ENCODE results near the gene MED12.
A peak's percentile ranks its signal among the peaks of the same experiment; 100 is the strongest.

The MED12 gene

GRCh38 chrX:71107245-71107644 is 11.2 kb upstream of the MED12 start:
- no peak for FAIRE-seq

GRCh38 chrX:71107762-71108360 is 10.5 kb upstream of the MED12 start:
- FAIRE-seq = no peak
- no peak for DNase-seq (ENCODE audit: low spot score)

More at GRCh38 chrX:71107245-71107644, 11.2 kb upstream of the MED12 start:
- DNase-seq (ENCODE audit: low spot score) = no peak

GRCh38 chrX:71109051-71109450 is 9.3 kb upstream of the MED12 start:
- DNase-seq (ENCODE audit: low spot score) (no peak), FAIRE-seq (no peak)

GRCh38 chrX:71111141-71111843 is 7.1 kb upstream of the MED12 start, which contains the start of gene IL2RG:
TSS of gene IL2RG (minus strand) at chrX:71111577. CDS start at chrX:71111539, 38 bp downstream.
- no peak for DNase-seq (ENCODE audit: low spot score)
- FAIRE-seq = no peak

- no peak for DNase-seq (ENCODE audit: low spot score)
- no peak for FAIRE-seq
These were observed 6.4 kb upstream of the MED12 start for GRCh38 chrX:71111921-71112431.

GRCh38 chrX:71117358-71117757 is 1.0 kb upstream of the MED12 start:
- no peak for FAIRE-seq
- DNase-seq (ENCODE audit: low spot score) = no peak

GRCh38 chrX:71118985-71119535 is 664 bp downstream of the MED12 start:
- FAIRE-seq = no peak
- no peak for DNase-seq (ENCODE audit: low spot score)

GRCh38 chrX:71128166-71128833 is 9.9 kb downstream of the MED12 start:
- DNase-seq (ENCODE audit: low spot score) = peak; percentile 56
- peak; percentile 35 for FAIRE-seq

- FAIRE-seq (no peak), DNase-seq (ENCODE audit: low spot score) (peak; percentile 9)
These were observed 10.7 kb downstream of the MED12 start for GRCh38 chrX:71128915-71129765.

GRCh38 chrX:71131510-71131909 is 13.1 kb downstream of the MED12 start:
- no peak for FAIRE-seq

GRCh38 chrX:71140440-71140839 is 22.0 kb downstream of the MED12 start:
- FAIRE-seq (no peak), DNase-seq (ENCODE audit: low spot score) (no peak)

More at GRCh38 chrX:71131510-71131909, 13.1 kb downstream of the MED12 start:
- DNase-seq (ENCODE audit: low spot score) = no peak

GRCh38 chrX:71143508-71143907 is 25.1 kb downstream of the MED12 start:
- DNase-seq (ENCODE audit: low spot score) = no peak
- no peak for FAIRE-seq

- no peak for DNase-seq (ENCODE audit: low spot score)
- FAIRE-seq = no peak
These were observed 26.3 kb downstream of the MED12 start, which contains the start of gene NLGN3 for GRCh38 chrX:71144651-71145050. TSS of gene NLGN3 (plus strand) at chrX:71144841. CDS start at chrX:71147750, 2,909 bp downstream.

- no peak for FAIRE-seq
- DNase-seq (ENCODE audit: low spot score) = no peak
These were observed 29.3 kb downstream of the MED12 start for GRCh38 chrX:71147496-71148277.

- DNase-seq (ENCODE audit: low spot score) (no peak), FAIRE-seq (no peak)
These were observed 29.9 kb downstream of the MED12 start for GRCh38 chrX:71148278-71148663.

GRCh38 chrX:71151366-71151765 is 33.0 kb downstream of the MED12 start:
- no peak for FAIRE-seq
- DNase-seq (ENCODE audit: low spot score) = no peak

- no peak for FAIRE-seq
- no peak for DNase-seq (ENCODE audit: low spot score)
These were observed 35.8 kb downstream of the MED12 start for GRCh38 chrX:71154196-71154595.

GRCh38 chrX:71154641-71155040 is 36.2 kb downstream of the MED12 start:
- FAIRE-seq (no peak), DNase-seq (ENCODE audit: low spot score) (no peak)

GRCh38 chrX:71158603-71159002 is 40.2 kb downstream of the MED12 start:
- no peak for FAIRE-seq
- no peak for DNase-seq (ENCODE audit: low spot score)

GRCh38 chrX:71159335-71159734 is 40.9 kb downstream of the MED12 start:
- no peak for FAIRE-seq
- DNase-seq (ENCODE audit: low spot score) = no peak
